ENCODE data around the gene GRAMD4. TPM values are rescaled to one million over a fixed set of nuclear protein-coding genes. Genes with fewer than 3 reads are reported as not detected.

Gene GRAMD4
- total and polyA plus RNA-seq, 10 donors = 16.0 to 46.1 (median 28.6) TPM

DNA sequence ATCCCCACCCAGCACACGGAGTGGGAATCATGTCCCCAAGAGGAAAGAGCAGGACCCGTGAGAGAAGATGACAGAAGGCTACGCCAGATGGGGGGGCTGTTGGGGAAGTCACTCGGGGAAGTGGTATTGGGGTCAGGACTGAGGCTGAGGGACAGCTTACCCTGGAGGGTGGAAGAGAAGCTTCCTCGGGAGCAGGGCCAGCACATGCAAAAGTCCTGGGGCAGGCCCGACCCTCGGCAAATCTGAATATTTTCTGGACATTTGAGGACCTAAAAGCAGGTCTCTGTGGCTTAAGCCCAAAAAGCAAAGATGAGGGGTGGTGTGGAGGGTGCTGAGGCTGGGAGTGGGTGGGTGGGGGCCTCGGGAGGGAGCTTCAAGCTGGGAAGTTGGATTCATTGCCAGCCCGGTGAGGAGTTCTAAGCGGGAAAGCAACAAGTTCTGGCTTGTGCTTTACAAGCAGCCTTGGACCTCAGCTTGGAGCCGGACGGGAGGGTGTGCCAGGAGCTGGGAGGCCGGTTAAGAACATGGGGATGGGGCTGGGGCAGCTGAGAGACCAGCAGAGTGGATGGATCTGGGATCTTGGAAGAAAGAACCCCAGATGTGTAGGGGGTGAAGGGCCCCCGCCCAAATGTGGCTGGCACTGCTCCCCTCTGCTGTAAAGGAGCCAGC is 34.9 kb downstream of the GRAMD4 start:
- peaks cover 0 to 55% (median 0%) of the 10 kb centered on the region in 6 donors for H3K36me3 ChIP-seq
- H3K27me3 ChIP-seq (replicated peaks in 1 of 7) = no peaks in the 10 kb centered on the region
- H3K9me3 ChIP-seq = no peaks in the 10 kb centered on the region
- 78 to 94% (median 83%) methylated on average over 14 of the region's 14 CpGs for WGBS, 5 donors
- TF ChIP-seq, protein P1, sequence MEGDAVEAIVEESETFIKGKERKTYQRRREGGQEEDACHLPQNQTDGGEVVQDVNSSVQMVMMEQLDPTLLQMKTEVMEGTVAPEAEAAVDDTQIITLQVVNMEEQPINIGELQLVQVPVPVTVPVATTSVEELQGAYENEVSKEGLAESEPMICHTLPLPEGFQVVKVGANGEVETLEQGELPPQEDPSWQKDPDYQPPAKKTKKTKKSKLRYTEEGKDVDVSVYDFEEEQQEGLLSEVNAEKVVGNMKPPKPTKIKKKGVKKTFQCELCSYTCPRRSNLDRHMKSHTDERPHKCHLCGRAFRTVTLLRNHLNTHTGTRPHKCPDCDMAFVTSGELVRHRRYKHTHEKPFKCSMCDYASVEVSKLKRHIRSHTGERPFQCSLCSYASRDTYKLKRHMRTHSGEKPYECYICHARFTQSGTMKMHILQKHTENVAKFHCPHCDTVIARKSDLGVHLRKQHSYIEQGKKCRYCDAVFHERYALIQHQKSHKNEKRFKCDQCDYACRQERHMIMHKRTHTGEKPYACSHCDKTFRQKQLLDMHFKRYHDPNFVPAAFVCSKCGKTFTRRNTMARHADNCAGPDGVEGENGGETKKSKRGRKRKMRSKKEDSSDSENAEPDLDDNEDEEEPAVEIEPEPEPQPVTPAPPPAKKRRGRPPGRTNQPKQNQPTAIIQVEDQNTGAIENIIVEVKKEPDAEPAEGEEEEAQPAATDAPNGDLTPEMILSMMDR (IDR thresholded peaks at IDR 0.05 in 8 of 11, conservative IDR thresholded peaks at IDR 0.05 in 3 of 11) = no peak
- TF ChIP-seq POLR2A (IDR thresholded peaks at IDR 0.05) (no peak), POLR2AphosphoS5 (IDR thresholded peaks at IDR 0.05) (no peak)
- DNase-seq = no peak
- H3K4me1 ChIP-seq = peaks cover 4 to 53% (median 23%) of the 10 kb centered on the region in 6 donors
- H3K27ac ChIP-seq = no peak overlapping the region
- no peak overlapping the region for H3K4me3 ChIP-seq
- intact Hi-C loops (cut with DNase I; ENCODE audit: low total_unique reads) = no loop called here

DNA sequence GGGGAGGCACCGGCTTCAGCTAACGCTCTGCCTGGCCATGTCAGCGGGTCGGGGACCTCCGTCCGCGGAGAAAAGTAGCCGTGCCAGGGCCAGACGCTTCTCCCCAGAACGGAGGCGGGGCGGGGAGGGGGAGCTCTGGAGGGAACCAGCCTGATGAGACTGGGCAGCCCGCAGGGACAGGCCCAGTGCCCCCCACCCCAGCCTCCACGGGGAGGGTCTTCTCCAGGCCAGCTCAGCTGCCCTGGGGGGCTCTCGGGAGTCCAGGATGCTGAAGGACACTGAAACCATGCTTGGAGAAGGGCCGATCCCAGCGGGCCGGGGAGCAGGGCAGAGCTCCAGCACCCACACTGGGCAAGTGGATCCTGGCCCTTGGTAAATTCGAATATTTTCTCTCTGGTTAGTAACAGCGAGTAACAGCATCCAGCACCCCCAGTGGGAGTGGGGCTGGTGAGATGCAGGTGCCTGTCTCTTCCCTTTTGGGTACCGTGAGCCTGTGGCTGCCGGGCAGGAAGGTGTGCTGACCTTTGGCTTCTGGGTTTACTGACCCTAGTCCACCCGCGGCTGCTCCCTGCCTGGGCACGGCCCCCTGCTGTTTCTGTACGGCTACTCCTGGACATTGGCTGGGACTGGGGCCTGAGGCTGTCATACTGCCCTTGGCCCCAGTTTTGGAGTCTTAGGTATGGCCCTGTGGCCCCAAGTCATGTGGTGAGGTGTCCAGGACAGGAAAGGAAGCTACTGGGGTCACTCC is 35.8 kb downstream of the GRAMD4 start:
- Histone ChIP-seq H3K9me3 (no peaks in the 10 kb centered on the region), H3K27ac (no peak overlapping the region), H3K36me3 (peaks cover 0 to 63% (median 0%) of the 10 kb centered on the region in 6 donors), H3K4me3 (no peak overlapping the region), H3K27me3 (replicated peaks in 1 of 7) (no peaks in the 10 kb centered on the region), H3K4me1 (peaks cover 4 to 57% (median 20%) of the 10 kb centered on the region in 6 donors)
- no peak for DNase-seq
- WGBS, 5 donors = 89 to 96% (median 92%) methylated on average over 16 to 26 of the region's 26 CpGs
- intact Hi-C loops (cut with DNase I; ENCODE audit: low total_unique reads) = no loop called here
- TF ChIP-seq POLR2AphosphoS5 (IDR thresholded peaks at IDR 0.05) (no peak), POLR2A (IDR thresholded peaks at IDR 0.05) (no peak)
- TF ChIP-seq, protein P1 (IDR thresholded peaks at IDR 0.05 in 8 of 11, conservative IDR thresholded peaks at IDR 0.05 in 3 of 11) = no peak

DNA sequence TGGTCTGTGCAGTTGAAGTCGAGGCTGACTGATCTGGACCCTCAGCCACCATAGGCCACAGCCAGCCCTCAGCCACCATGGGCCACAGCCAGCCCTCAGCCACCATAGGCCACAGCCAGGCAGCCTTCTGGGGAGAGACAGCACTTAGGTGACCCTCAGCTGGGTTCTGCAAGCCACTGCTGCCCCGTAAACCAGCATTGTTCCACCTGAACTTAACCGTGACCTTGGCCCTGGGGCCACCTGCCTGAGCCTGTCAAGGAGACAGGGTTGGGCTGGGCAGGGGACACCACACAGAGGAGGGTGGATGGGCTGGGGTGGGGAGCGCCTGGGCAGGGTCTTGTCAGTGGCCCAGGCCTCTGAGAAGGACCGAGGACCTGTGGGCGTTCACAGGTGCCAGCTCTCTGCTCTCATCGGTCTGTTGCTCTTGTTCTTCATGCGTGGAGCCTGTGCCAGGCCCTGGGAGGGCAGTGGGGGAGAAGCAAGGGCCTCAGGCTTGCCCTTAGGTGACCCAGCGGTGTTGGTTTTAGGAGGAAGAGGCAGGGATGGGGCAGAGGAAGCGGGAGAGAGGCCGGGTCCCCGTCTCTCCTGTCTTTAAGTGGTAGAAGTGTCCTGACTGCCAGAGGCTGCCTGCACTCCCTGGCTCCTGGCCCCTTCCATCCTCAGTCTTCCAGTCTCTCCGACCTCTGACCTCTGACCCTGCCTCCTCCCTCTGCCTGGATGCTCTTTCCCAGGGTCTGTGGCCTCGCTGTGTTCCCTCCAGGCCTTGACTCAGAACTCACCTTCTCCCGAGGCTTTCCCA is 36.9 kb downstream of the GRAMD4 start:
- Histone ChIP-seq H3K4me3 (no peak overlapping the region), H3K27me3 (replicated peaks in 1 of 7) (no peaks in the 10 kb centered on the region), H3K27ac (no peak overlapping the region), H3K4me1 (peaks cover 4 to 54% (median 20%) of the 10 kb centered on the region in 6 donors), H3K9me3 (no peaks in the 10 kb centered on the region), H3K36me3 (peaks cover 0 to 70% (median 5%) of the 10 kb centered on the region in 6 donors)
- no peak for TF ChIP-seq POLR2AphosphoS5 (IDR thresholded peaks at IDR 0.05)
- intact Hi-C loops (cut with DNase I; ENCODE audit: low total_unique reads) = no loop called here
- no peak for DNase-seq
- WGBS, 5 donors = 83 to 88% (median 85%) methylated on average over 15 of the region's 15 CpGs

DNA sequence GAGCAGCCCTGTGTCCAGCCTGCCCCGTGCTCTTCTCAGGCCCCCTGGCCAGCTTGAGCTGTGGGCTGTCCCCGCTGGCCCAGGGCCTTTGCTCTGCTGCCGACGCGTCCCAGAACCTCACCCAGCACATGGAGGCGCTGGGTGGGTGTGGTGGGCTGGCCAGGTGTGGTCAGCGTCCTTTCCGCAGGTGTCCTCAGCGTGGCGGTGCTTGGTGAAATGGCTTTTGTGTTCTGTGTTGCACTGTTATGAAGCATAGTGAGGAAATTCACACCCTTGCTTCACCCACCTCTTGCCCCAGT is 37.4 kb downstream of the GRAMD4 start:
- intact Hi-C loops (cut with DNase I; ENCODE audit: low total_unique reads) = no loop called here
- no peaks in the 10 kb centered on the region for H3K27me3 ChIP-seq (replicated peaks in 1 of 7)
- H3K36me3 ChIP-seq = peaks cover 0 to 73% (median 8%) of the 10 kb centered on the region in 6 donors
- no peak for DNase-seq
- no peak overlapping the region for H3K27ac ChIP-seq
- peaks cover 4 to 48% (median 15%) of the 10 kb centered on the region in 6 donors for H3K4me1 ChIP-seq
- H3K9me3 ChIP-seq = no peaks in the 10 kb centered on the region
- WGBS, 5 donors = 86 to 94% (median 93%) methylated on average over 2 to 10 of the region's 10 CpGs
- no peak for TF ChIP-seq POLR2AphosphoS5 (IDR thresholded peaks at IDR 0.05)
- TF ChIP-seq, protein P1 (IDR thresholded peaks at IDR 0.05 in 8 of 11, conservative IDR thresholded peaks at IDR 0.05 in 3 of 11) = no peak
- no peak for TF ChIP-seq POLR2A (IDR thresholded peaks at IDR 0.05)
- no peak overlapping the region for H3K4me3 ChIP-seq
